GF-D8 (cell line): ENCODE measurements around the gene UBTF.

Experiments used
- DNase-seq: peaks from one replicate; lab custom pipeline; 2025; lab: John Stamatoyannopoulos, UW

UBTF gene, protein sequence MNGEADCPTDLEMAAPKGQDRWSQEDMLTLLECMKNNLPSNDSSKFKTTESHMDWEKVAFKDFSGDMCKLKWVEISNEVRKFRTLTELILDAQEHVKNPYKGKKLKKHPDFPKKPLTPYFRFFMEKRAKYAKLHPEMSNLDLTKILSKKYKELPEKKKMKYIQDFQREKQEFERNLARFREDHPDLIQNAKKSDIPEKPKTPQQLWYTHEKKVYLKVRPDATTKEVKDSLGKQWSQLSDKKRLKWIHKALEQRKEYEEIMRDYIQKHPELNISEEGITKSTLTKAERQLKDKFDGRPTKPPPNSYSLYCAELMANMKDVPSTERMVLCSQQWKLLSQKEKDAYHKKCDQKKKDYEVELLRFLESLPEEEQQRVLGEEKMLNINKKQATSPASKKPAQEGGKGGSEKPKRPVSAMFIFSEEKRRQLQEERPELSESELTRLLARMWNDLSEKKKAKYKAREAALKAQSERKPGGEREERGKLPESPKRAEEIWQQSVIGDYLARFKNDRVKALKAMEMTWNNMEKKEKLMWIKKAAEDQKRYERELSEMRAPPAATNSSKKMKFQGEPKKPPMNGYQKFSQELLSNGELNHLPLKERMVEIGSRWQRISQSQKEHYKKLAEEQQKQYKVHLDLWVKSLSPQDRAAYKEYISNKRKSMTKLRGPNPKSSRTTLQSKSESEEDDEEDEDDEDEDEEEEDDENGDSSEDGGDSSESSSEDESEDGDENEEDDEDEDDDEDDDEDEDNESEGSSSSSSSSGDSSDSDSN

DNA sequence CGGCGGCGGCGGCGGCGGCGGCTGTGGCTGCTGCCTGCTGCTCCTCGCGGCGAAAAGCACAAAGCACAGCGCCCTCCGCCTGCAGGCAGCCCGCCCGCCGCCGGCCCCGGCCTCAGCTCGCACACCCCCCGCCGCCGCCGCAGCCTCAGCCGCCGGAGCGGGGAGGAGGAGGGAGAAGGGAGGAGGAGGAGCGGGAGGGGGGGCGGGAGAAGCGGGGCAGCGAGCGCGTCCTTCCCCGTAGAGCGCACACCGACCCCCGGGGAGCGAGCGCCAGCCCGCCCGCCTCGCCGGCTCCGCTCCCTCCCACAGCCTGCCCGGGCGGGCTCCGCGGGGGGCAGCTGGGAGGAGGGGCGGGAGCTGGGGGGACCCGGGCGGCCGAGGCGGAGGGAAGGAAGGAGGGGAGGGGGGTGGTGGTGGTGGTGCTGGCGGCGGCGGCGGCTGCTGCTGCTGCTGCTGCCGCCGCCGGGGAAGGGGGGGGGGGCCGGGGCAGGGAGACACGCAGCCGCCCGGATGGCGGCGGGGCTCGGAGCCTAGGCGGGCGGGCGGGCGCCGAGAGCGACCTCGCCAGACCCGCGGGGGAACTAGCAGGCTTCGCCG, at the start of gene UBTF:
Gene UBTF, minus strand, starts transcription at position 60 of the 597 bp plus-strand sequence. CDS start 1,446 bp downstream, outside the sequence.
- peak; percentile 4 for DNase-seq

DNA sequence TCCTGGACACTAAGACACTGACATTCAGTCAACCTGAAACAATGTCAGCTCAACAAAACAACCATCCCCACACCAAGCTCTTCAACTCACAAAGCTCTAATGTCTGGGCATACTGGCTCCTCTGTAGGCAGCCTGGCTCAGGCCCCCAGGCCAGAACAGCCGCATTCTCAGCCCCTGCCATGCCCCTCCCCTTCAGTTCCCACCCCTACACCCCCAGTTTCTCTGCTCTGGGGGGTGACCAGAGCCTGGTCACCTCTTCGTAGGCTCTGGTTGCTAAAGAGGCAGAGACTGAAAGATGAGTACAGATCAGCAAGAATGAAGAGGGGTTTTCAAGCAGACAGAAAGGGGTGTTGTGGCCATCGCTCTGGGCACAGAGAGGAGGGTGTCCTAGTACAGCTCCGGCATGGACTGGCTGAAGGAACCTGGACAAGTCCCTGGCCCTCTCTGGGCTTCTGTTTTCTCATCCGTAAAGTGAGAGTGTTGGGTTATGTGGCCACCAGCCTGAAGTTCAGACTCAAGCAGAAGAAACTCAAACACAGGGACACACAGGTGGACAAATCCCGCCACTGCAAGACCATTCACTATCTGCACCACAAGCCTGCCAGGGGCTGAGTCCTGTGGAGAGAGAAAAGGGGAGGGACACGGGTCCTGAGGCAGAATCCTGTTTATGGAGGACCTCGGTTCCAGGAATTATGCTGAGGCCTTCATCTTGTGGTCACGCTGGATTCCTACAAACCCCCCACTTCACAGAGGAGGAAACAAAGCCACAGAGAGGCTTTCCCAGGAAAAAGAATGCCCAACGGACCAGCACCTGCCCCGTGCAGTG, 49.4 kb upstream of the UBTF start:
- DNase-seq = no peak

DNA sequence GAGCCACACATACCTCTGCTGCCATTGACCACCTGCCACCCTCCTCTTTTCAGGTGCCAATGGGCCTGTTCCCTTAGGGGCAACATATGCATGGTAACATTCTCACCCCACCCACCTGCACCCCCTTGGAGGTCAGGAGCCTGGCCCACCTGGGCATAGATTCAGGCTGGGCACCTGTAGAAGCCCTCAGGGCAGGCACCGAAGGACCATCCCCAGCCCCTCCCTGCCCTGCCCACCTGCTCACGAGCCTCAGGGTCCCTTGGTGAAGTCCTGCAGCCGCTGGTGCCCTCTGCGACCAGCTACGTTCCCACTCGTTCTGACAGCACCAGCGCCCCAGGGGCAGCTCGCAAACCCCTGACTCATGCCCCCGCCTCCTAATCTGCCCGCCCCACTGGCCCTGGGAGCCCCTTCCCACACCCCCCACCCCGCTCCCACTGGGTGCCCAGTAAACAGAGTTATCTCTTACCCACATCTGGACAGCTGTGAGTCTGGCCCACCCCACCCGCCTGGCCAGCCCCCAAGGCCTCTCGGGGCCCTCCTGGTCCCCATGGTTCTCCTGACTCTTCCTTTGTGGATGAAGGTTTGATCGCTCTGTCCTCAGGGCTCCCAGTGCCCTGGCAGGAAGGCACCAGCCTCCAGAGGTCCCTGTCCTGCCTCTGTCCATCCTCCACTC, 48.5 kb upstream of the UBTF start, which contains the start of gene SLC4A1:
Gene SLC4A1, minus strand, starts transcription at position 318 of the 673 bp plus-strand sequence. CDS start 5,269 bp downstream, outside the sequence.
- no peak for DNase-seq

DNA sequence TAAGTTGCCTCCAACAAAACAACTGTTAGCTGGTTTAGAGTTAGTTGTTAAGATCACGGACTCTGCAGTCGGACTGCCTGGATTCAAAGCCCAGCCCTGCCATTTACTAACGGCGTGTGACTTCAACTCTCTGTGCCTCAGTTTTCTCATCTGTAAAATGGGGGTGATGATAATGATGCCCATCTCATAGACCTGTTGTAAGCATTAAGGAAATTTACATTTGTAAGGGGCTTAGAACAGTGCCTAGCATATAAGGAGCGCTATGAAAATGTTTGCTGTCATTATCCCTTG, 47.6 kb upstream of the UBTF start:
- no peak for DNase-seq

DNA sequence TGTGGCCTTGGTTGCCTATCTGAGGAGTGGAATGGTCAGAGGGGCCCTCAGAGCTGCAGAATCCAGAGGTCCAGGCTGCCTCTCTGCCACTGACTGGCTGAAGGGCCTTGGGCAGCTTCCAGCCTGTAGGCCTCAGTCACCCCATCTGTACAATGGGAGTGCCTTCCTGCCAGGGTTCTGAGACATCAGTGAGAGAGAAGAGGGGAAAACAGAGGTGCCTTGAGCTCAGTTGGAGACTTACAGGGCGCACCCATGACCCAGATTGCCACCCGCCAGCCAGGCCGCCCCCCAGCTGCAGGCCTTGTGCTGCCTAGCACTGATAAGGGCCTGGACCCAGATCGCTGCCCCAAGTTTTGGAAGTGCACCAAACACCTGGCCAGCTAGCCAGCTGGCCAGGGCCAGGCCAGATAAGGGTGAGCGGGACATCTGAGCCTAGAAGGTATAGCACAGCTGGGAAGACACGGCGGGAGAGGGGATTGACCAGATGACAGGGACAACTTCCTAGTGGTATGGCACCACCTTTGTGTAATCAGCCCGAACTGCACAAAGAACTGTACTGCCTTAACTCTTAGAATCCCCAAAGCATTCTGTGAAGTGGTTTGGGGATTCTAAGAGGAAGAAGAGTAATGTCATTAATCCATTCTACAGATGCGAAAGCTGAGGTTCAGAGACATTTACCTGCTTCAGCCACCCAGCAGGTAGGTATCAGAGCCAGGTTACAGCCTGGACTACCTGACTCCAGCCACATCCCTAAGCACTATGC, 47.1 kb upstream of the UBTF start:
- no peak for DNase-seq

DNA sequence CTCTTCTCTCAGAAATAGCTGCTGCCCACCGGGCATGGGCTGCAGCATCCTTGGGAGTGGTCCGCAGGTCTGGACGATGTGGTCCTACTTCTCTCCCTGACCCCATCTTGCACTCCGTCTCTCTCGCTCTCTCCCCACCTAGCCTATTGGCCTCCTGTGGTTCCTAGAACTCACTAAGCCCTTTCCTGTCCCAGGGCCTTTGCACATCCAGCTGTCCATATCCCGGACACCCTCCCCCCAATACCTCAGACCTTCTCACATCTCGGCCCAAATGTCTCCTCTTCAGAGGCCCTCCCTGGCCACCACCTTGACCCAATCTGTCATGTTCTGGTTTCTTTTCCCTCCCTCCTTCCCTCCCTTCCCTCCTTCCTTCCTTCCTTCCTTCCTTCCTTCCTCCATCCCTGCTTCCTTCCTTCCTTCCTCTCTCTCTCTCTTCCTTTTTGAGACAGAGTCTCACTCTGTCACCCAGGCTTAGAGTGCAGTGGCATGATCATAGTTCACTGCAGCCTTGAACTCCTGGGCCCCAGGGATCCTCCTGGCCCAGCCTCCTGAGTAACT, 43.9 kb upstream of the UBTF start:
- no peak for DNase-seq

DNA sequence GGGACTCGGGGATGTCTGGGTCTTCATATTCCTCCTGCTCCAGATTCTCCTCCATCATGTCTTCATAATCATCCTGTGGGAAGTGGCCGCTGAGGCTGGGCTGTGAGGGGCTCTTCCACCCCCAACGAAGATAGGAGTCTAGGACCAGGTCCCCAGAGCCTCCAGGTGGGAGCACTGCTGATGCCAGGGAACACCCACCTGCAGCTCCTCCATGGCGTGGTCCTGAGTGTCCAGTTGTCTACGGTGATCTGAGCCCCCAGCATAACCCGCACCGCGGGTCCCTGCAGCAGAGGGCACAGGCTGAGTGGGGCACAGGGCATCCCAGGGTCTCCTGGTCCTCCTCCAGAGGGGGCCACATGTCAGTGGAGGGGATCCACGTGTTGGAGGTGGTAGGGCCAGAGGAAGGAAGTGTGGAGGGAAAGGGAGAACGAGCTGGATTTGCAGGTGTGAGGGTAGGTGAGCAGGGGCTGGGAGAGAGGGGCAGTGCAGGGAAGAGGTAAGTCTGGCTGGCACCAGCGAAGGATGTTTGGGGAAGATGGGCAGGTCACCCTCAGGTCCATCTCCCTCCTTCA, 43.3 kb upstream of the UBTF start:
- no peak for DNase-seq

DNA sequence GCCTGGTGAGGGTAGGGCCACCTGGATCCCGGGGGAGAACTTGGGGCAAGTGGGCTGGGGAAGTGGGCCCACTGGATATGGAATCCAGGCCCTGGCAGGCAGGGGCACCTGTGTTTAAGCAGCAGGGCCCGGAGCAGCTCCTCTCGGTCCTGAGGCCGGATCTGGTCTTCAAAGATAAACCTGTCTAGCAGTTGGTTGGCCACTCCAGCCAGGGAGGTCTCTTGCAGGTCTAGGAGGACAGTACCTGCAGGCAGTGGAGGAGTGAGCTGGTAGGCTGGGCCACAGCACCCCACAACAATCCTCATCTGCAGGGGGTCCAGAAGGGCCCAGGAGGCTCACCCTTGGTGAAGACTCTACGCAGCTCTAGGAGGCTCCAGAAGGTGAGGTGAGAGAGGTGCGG, 40.8 kb upstream of the UBTF start:
- DNase-seq = no peak

DNA sequence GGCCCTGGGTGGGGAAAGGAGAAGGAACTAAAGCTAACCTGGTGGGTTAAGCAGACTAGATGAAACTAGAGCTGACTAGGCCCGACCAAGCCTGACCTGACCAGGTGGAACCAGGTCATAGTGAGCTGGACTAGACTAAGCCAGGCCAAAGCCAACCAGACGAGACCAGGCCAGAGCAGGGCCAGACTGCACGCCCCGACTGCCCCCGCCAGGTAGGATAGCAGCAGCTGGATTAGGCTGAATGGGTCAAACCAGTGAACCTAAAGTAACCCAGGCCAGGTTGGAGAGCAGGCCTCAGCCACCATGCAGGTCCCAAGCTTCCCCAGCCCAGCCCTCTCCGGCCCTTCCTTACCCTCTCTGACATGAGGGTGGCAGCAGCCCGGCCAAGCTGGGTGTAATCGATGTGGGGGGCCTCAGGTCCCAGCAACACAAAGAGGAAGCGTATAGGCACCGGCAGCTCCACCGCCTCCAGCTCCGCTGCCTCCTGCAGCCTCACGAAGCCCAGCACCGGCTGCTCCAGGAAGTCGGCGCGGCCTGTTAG, 39.4 kb upstream of the UBTF start:
- DNase-seq = no peak

DNA sequence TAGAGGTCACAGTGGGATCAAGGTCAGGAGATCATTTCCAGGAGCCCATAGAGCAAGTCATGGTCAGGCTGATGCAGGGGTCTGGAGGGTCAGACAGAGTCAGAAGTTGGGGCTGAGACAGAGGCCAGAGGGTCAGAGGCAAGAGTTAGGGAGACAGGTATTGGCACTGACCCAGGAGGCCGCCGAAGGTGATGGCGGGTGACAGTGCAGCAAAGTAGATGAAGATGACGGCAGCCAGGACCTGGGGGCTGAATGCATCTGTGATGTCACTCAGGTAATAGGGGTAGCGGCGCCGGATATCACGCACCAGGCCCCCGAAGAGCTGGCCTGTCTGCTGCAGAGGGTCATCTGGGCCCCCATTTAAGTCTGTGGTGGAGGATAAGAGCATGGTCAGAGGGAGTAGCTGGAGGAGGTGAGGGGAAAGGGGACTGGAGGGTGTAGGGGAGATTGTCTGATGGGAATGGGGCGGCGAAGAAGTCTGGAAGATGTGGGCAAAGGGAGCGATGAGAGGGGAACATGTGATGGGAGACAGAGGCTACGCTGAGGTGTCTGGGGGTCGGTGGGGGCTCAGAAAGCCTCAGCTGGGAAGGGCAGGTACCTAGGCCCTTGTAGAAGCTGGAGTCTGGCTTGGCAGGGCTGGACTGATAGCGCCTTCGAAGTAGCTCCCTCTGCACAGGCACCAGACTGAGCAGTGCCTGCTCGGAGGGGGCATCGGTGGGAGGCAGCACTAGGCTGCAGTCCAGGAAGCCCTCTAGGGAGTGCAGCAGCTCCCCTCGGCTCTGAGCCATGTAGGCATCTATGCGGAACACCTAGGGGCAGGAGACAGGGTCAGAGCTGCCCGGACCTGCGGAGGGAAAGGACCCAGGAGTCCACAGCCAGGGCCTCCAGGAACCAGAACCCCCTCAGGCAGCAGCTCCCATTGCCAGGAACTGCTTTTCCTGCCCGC, 38.6 kb upstream of the UBTF start:
- no peak for DNase-seq

DNA sequence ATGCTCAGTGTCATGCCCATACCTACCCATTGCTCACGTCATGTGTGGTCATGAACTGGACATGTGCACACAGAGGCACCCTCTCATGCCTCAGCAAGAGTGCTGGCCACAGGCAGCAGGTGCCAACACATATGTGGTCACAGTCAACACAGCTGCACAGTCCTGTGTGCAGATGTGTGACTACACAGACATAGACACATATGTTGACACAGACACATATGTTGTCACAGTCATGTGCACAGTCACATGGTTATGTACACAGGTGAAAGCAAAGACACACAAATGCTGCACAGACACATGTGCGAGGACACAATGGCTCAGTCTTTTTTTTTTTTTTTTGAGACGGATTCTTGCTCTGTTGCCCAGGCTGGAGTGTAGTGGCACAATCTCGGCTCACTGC, 37.2 kb upstream of the UBTF start:
- DNase-seq = no peak

DNA sequence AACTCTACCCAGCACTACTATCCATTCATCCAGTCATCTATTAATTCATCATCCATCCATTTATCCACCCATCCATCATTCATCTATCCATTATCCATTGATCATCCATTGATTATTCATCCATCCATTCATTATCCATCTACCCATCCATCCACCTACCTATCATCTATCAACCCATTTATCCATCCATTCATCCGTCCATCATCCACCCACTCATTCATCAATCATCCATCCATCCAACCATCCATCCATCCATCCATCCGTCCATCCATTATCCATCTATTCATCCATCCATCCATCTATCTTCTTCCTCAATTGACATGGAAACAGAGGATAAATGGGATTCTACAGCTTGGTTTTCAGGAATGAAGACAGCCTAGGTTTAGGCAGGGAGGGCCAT, 36.4 kb upstream of the UBTF start:
- DNase-seq = no peak

DNA sequence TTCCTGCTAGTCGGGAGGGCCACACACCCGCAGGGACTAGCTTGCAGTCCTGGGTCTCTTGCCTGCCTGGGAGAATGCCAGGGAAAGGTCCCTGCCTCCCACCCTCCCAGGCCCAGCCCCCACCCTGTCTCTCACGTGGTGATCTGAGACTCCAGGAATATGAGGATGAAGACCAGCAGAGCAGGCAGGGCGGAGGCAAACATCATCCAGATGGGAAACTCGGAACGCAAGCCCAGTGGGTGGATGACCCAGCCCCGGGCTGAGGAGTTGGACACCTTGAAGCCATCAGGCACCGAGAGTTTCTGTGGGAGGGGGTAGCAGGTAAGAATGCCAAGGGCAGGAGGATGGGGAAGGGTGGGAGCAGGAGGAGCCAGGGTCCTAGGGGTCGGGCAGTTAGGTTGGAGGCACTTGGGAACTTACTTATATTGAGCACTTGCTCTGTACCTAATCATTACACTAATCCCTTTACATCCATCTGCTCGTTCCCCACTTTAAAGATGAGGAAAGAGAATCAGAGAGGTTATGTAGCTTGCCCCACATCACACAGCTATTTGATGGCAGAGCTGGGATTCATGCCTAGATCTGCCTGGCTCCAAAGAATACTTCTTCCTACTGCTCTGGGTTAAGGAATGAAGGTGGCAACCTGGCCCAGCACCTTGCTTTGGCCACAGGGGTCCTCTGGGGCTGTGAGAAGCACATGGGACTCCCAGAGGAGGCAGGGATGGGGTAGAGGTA, 35.1 kb upstream of the UBTF start:
- no peak for DNase-seq

DNA sequence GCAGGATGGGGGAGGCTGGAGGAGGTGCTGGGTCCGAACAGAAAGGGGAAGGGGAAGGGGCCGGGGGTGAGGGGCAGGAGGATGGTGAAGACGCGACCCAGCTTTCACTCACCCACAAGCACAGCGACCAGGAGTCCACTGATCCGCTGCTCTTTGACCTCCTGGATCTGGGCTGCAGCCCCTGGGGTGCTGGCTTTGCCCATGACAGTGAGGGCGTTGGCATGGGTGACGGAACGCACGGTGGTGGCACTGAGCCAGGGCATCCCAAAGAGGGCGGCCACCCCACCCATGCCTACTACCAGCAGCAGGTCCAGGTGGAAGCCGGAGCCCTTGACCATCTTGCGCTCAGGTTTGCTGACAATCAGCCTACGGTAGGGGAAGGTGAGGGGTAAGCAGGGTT, 33.5 kb upstream of the UBTF start:
- DNase-seq = no peak

DNA sequence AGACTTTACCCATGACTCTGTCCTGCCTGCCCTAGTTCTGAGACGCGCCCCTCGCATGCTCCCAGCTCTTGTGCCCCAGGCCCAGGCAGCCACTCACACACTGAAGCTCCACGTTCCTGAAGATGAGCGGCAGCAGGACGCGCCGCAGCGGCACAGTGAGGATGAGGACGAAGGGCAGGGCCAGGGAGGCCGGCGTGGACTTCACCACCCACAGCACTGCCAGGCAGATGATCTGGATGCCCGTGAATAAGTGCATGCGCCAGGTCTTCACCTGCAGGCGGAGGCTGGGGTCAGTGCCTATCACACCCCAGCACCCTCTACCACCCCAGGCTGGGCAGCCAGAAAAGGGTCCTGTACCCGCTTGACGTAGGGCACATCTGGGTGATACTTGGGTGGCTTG, 31.6 kb upstream of the UBTF start:
- no peak for DNase-seq

DNA sequence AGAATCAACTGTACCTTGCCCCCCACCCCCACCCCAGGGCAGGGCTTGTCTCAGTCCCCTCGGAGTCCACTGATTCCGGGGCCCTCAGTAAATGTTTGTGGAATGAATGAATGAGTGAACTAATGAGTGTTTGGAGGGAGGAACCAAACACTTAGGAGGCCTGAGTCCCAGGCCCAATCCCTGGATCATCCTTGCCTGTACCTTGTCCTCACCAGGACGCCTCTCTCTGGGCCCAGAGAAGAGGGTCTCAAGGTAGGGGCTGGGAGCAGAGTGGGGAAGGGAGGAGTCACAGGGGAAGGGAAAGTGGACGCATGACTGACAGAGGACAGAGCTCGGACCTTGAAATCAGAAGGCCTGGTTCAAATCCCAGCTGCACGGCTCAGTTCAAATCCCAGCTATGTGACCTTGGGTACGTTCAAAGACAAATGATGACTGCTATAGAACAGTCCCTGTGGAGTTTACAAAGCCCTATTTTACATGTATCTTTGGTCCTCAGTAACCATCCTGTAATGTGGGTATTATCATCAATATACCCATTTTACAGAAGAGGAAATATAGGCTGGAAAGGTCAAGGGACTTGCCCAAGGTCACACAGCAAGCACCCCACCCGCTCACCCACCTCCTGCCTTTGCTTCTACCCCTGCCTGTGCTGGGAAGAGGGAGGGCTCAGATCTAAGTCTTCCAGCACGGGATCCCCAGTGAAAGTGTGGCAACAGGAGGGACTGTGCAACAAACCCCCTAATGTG, 30.2 kb upstream of the UBTF start:
- DNase-seq = no peak
